ENCODE data around the gene SHROOM2. TPM values are rescaled to one million over a fixed set of nuclear protein-coding genes. Genes with fewer than 3 reads are reported as not detected.

Gene SHROOM2
- total and polyA plus RNA-seq, 7 donors = 0.05 to 0.47 (median 0.12) TPM

- ATAC-seq = no peak
Observed at GRCh38 chrX:9848718-9849479, 62.7 kb downstream of the SHROOM2 start.

GRCh38 chrX:9851890-9852289 lies 65.7 kb downstream of the SHROOM2 start:
- H3K36me3 ChIP-seq (ENCODE audit: insufficient read depth in 1 of 2, low read depth in 1 of 2) = no peaks in the 10 kb centered on the region
- TF ChIP-seq CTCF (IDR thresholded peaks at IDR 0.05) = no peak
- H3K4me1 ChIP-seq = no peaks in the 10 kb centered on the region
- H3K27me3 ChIP-seq (ENCODE audit: insufficient read depth in 3 of 3, low read length in 2 of 3) = no peaks in the 10 kb centered on the region
- H3K9me3 ChIP-seq = no peaks in the 10 kb centered on the region
- H3K27ac ChIP-seq = no peak overlapping the region
- WGBS, 3 donors = 58 to 60% (median 59%) methylated on average over 6 of the region's 6 CpGs
- no peak for DNase-seq
- no peak for ATAC-seq
- no peak overlapping the region for H3K4me3 ChIP-seq
- intact Hi-C loops (cut with DNase I) = no loop called here

More at GRCh38 chrX:9848718-9849479, 62.7 kb downstream of the SHROOM2 start:
- intact Hi-C loops (cut with DNase I) = no loop called here
- Histone ChIP-seq H3K27me3 (ENCODE audit: insufficient read depth in 3 of 3, low read length in 2 of 3) (no peaks in the 10 kb centered on the region), H3K27ac (no peak overlapping the region), H3K4me3 (no peak overlapping the region), H3K4me1 (no peaks in the 10 kb centered on the region), H3K36me3 (ENCODE audit: insufficient read depth in 1 of 2, low read depth in 1 of 2) (no peaks in the 10 kb centered on the region), H3K9me3 (no peaks in the 10 kb centered on the region)
- WGBS, 3 donors = 79 to 86% (median 86%) methylated on average over 17 of the region's 17 CpGs
- no peak for TF ChIP-seq CTCF (IDR thresholded peaks at IDR 0.05)
- DNase-seq = no peak

- ATAC-seq = no peak
- Histone ChIP-seq H3K9me3 (no peaks in the 10 kb centered on the region), H3K4me1 (no peaks in the 10 kb centered on the region), H3K27me3 (ENCODE audit: insufficient read depth in 3 of 3, low read length in 2 of 3) (no peaks in the 10 kb centered on the region), H3K36me3 (ENCODE audit: insufficient read depth in 1 of 2, low read depth in 1 of 2) (no peaks in the 10 kb centered on the region), H3K27ac (no peak overlapping the region), H3K4me3 (no peak overlapping the region)
- TF ChIP-seq CTCF (IDR thresholded peaks at IDR 0.05) = no peak
- intact Hi-C loops (cut with DNase I) = no loop called here
- 69 to 73% (median 71%) methylated on average over 4 of the region's 4 CpGs for WGBS, 3 donors
- no peak for DNase-seq
Observed at GRCh38 chrX:9853307-9853706, 67.1 kb downstream of the SHROOM2 start.

GRCh38 chrX:9855561-9856283 lies 69.5 kb downstream of the SHROOM2 start:
- no peaks in the 10 kb centered on the region for H3K4me1 ChIP-seq
- no peak for TF ChIP-seq CTCF (IDR thresholded peaks at IDR 0.05)
- no peak overlapping the region for H3K27ac ChIP-seq
- no peaks in the 10 kb centered on the region for H3K36me3 ChIP-seq (ENCODE audit: insufficient read depth in 1 of 2, low read depth in 1 of 2)
- no peak overlapping the region for H3K4me3 ChIP-seq
- 48 to 56% (median 55%) methylated on average over 14 of the region's 14 CpGs for WGBS, 3 donors
- no peaks in the 10 kb centered on the region for H3K27me3 ChIP-seq (ENCODE audit: insufficient read depth in 3 of 3, low read length in 2 of 3)
- intact Hi-C loops (cut with DNase I) = no loop called here
- no peaks in the 10 kb centered on the region for H3K9me3 ChIP-seq
- no peak for ATAC-seq
- DNase-seq = no peak

All from psoas muscle (tissue), 8 donors.